ENCODE data around the gene SPATA31C2. TPM values are rescaled to one million over a fixed set of nuclear protein-coding genes. Genes with fewer than 3 reads are reported as not detected.
"Not testable (repeated sequence)": the region's sequence is repeated elsewhere in the genome, so short reads cannot be mapped to it uniquely, and the experiment has no call there.

SPATA31C2 gene
- not detected for total RNA-seq

DNA sequence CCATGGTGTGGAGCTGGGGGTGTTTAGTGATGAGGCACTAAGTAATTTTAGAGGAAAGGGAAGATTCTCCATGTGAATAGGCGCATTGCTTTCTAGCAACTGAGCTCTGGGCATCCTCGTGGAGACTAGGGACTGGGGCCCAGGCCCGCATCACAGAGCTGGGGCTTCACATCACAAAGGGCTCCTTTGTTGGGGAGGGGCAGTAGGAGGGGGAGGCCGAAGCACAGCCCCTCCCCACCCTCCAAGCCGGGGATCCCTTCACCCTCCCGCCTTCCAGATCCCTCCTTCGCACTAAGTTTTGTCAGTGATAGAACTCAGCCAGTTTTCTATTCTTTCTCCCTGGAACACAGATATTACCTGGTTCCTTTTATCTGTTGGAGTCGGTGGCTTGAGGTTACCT lies at the start of gene SPATA31C2:
Gene SPATA31C2 (minus strand): TSS at position 101 of the 400 bp plus-strand sequence. CDS start 29 bp downstream, at position 72.
- ATAC-seq (ENCODE audit: low read depth); H3K4me3 Mint-ChIP-seq; H3K27ac Mint-ChIP-seq; H3K27me3 Mint-ChIP-seq; H3K9me3 Mint-ChIP-seq; H3K36me3 Mint-ChIP-seq; DNase-seq; POLR2A ChIA-PET; H3K4me1 Mint-ChIP-seq: not testable (repeated sequence)

GRCh38 chr9:88187631-88188030 lies 49.4 kb upstream of the SPATA31C2 start:
- ATAC-seq (ENCODE audit: low read depth) (no peak), DNase-seq (no peak)
- POLR2A ChIA-PET, result no interaction called here
- Mint-ChIP-seq H3K36me3 (no peaks in the 10 kb centered on the region), H3K4me3 (no peak overlapping the region), H3K27me3 (peaks cover 48% of the 10 kb centered on the region), H3K4me1 (peaks cover 3% of the 10 kb centered on the region), H3K27ac (no peak overlapping the region), H3K9me3 (peaks cover 4% of the 10 kb centered on the region)

DNA sequence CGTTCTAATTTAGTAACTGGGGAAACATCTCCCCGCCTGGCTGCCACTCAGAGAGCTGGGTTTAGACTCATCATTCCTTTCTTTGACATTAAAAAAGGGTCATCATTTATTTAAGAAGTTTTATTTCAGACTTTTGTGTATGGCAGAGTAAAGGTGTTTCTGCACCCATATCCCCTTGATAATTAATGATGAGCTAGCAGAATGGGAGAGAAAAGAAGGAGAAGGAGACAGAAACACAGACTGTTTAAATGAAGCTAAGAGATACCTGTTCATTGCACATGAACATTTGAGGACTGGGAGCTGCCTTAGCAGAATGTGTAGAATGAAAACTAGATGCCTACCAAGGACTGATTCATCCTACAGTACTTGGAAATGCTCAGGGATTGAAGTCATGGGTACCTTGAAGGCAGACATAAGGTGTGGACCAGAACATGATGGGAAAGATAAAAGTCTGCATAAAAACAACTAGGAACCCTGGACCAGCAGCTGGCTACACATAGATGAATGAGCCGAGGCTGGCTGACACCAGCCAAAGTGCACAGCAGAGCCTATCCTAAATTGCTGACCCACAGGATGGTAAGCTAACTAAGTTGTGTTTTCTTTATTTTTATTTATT lies 48.3 kb upstream of the SPATA31C2 start:
- H3K9me3 Mint-ChIP-seq, result peaks cover 4% of the 10 kb centered on the region
- H3K4me1 Mint-ChIP-seq, result peaks cover 3% of the 10 kb centered on the region
- peaks cover 45% of the 10 kb centered on the region for H3K27me3 Mint-ChIP-seq
- H3K27ac Mint-ChIP-seq, result no peak overlapping the region
- no peak overlapping the region for H3K4me3 Mint-ChIP-seq
- POLR2A ChIA-PET, result no interaction called here
- DNase-seq (no peak), ATAC-seq (ENCODE audit: low read depth) (no peak)
- H3K36me3 Mint-ChIP-seq, result no peaks in the 10 kb centered on the region

DNA sequence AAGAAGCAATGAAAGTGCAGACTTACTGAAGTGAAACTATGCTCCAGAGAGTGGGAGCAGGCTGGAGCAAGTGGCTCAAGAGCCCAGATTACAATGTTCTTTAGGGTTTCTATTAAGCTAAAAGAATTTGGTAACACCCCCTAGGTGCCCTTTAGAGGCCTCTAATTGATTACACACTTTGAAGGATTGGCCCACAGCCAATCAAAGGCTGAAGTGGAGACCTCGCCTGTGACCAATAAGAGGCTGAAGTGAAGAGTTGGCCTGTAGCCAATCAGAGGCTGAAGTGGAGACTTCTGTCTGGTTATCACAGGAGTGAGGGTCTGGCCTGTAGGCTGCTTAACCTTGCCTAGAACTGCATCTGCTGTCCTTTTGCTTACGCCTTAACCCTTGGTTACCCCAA lies 46.7 kb upstream of the SPATA31C2 start:
- no peak for ATAC-seq (ENCODE audit: low read depth)
- Mint-ChIP-seq H3K27ac (no peak overlapping the region), H3K36me3 (peaks cover 2% of the 10 kb centered on the region), H3K4me3 (no peak overlapping the region), H3K9me3 (peaks cover 1% of the 10 kb centered on the region), H3K4me1 (peaks cover 8% of the 10 kb centered on the region), H3K27me3 (peaks cover 41% of the 10 kb centered on the region)
- DNase-seq, result no peak
- POLR2A ChIA-PET, result no interaction called here

DNA sequence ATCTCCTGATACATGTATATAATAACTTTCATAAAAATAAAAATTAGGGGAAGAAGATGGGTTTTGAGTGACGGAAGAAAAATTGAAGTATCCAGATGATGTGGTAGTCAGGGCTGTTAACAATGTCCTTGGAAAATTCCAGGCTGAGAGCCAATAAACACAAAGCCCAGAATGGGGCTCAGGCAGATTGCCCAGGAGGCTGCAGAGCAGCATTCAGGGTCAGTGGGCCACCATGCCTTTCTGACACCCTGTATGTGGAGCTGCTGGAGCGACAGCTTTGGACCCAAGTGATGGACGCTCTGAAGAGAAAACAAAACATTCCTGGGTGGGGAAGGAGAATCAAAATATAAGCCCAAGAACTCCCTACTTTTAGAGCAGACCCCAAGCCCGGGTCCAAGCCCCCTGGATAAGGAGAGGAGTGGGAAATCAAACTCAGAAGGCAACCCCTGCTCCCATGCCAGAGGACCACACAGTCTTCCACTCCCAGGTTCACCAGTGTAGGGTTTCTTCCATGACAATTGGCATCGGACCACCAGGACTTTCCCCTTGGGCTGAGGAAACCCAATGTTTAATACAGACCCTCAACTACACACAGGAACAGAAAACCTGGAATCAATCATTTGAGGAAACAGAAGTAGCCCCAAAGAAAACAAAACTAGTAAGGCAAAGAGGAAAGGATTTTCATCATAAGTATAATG lies 45.7 kb upstream of the SPATA31C2 start:
- Mint-ChIP-seq H3K27me3 (peaks cover 41% of the 10 kb centered on the region), H3K9me3 (no peaks in the 10 kb centered on the region), H3K4me1 (peaks cover 9% of the 10 kb centered on the region), H3K36me3 (peaks cover 2% of the 10 kb centered on the region), H3K27ac (no peak overlapping the region), H3K4me3 (no peak overlapping the region)
- POLR2A ChIA-PET, result no interaction called here
- ATAC-seq (ENCODE audit: low read depth) (no peak), DNase-seq (no peak)

GRCh38 chr9:88182501-88182900 lies 44.2 kb upstream of the SPATA31C2 start:
- Mint-ChIP-seq H3K27ac (no peak overlapping the region), H3K27me3 (peaks cover 49% of the 10 kb centered on the region), H3K4me1 (peaks cover 16% of the 10 kb centered on the region), H3K4me3 (no peak overlapping the region), H3K36me3 (peaks cover 2% of the 10 kb centered on the region), H3K9me3 (no peaks in the 10 kb centered on the region)
- ATAC-seq (ENCODE audit: low read depth), result no peak
- POLR2A ChIA-PET, result no interaction called here
- no peak for DNase-seq

DNA sequence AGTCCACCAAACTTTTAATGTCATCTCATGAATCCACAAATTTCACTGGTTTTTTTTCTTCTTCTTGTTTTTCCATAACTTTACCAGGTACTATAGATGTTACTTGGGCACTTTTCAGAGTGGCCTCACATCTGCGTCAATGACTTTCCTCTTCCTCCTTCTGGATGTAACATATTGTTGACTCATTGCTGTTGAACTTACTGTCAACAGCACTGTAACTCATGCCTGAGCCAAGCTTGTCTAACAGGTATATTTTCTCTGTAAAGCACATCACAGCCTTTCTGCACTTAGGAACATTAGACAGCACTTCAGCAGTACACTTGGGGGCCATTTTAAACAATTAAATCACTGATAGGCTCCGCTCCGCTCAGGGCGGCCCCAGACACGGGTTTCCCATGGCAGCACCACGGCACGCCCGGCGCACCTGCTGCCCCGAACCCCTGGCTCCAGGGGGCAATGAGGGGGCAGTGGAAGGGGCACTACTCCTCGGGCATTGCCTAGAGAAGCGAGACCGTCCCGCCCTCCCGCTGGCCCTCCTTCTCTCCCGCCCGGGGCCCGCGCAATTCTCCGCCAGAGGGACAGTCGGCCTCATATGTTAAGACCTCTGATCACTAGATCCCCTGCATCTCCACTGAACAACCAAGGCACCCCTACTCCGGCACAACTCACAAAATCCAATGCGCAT lies 41.9 kb upstream of the SPATA31C2 start:
- DNase-seq, result no peak
- Mint-ChIP-seq H3K4me3 (peak overlapping the region; percentile 39), H3K27ac (no peak overlapping the region), H3K9me3 (no peaks in the 10 kb centered on the region), H3K27me3 (peaks cover 58% of the 10 kb centered on the region), H3K4me1 (peaks cover 20% of the 10 kb centered on the region), H3K36me3 (peaks cover 2% of the 10 kb centered on the region)
- POLR2A ChIA-PET, result no interaction called here
- ATAC-seq (ENCODE audit: low read depth), result no peak

- peak overlapping the region; percentile 49 for H3K4me3 Mint-ChIP-seq
- H3K27ac Mint-ChIP-seq, result peak overlapping the region; percentile 76
- peaks cover 20% of the 10 kb centered on the region for H3K4me1 Mint-ChIP-seq
- peak; percentile 79 for DNase-seq
- peaks cover 2% of the 10 kb centered on the region for H3K36me3 Mint-ChIP-seq
- POLR2A ChIA-PET, result no interaction called here
- H3K27me3 Mint-ChIP-seq, result peaks cover 59% of the 10 kb centered on the region
- ATAC-seq (ENCODE audit: low read depth), result peak; percentile 87
- no peaks in the 10 kb centered on the region for H3K9me3 Mint-ChIP-seq
Observed at GRCh38 chr9:88179062-88179521, 40.8 kb upstream of the SPATA31C2 start.

GRCh38 chr9:88178641-88179040 lies 40.4 kb upstream of the SPATA31C2 start:
- H3K27me3 Mint-ChIP-seq, result peaks cover 55% of the 10 kb centered on the region
- H3K36me3 Mint-ChIP-seq, result peaks cover 2% of the 10 kb centered on the region
- DNase-seq (no peak), ATAC-seq (ENCODE audit: low read depth) (no peak)
- H3K4me3 Mint-ChIP-seq, result peak overlapping the region; percentile 49
- no peaks in the 10 kb centered on the region for H3K9me3 Mint-ChIP-seq
- H3K27ac Mint-ChIP-seq, result peak overlapping the region; percentile 76
- H3K4me1 Mint-ChIP-seq, result peaks cover 20% of the 10 kb centered on the region
- POLR2A ChIA-PET, result no interaction called here

DNA sequence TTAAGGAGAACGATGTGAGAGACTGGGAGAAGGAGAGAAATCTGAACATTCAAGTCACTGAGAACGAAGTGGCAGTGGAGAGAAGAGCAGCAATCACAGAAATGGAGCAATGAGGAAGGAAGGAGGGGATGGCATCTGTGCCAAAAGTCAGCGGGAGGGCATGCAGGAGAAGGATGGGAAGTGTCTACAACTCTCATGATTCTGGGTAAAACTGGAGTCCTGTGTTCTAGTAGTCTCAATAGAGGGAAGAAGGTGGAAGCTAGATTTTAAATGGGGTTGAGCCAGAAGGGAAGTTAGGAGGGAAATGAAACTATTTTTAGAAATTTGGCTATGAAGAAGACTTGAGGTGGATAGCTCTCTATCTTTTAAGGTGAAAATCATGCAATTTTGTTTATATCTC lies 39.1 kb upstream of the SPATA31C2 start:
- no peak overlapping the region for H3K4me3 Mint-ChIP-seq
- peaks cover 47% of the 10 kb centered on the region for H3K27me3 Mint-ChIP-seq
- ATAC-seq (ENCODE audit: low read depth) (no peak), DNase-seq (no peak)
- peaks cover 20% of the 10 kb centered on the region for H3K4me1 Mint-ChIP-seq
- no peaks in the 10 kb centered on the region for H3K9me3 Mint-ChIP-seq
- POLR2A ChIA-PET, result no interaction called here
- H3K36me3 Mint-ChIP-seq, result peaks cover 2% of the 10 kb centered on the region
- no peak overlapping the region for H3K27ac Mint-ChIP-seq

DNA sequence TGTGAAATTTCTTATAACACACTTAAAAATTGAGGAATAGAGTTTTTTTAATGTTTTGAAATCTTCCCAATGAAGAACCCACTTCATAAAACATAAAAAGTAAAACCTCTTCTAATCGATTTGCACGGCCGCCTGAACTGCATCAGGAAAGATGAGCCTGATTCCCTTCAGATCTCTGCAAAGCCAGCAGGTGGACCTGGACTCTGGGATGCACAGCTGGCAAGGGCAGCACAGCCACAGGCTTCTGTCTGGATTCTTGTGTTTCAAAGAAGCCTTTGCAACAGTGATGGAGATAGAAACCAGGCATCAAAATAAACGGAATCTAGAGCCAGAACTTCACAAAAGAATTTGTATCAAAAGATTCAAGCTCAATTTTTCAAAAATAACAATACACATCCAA lies 36.0 kb upstream of the SPATA31C2 start:
- H3K4me1 Mint-ChIP-seq, result peaks cover 15% of the 10 kb centered on the region
- no peak overlapping the region for H3K27ac Mint-ChIP-seq
- no peak overlapping the region for H3K4me3 Mint-ChIP-seq
- no peak for ATAC-seq (ENCODE audit: low read depth)
- DNase-seq, result no peak
- H3K27me3 Mint-ChIP-seq, result peaks cover 47% of the 10 kb centered on the region
- H3K36me3 Mint-ChIP-seq, result no peaks in the 10 kb centered on the region
- no peaks in the 10 kb centered on the region for H3K9me3 Mint-ChIP-seq
- POLR2A ChIA-PET, result no interaction called here

DNA sequence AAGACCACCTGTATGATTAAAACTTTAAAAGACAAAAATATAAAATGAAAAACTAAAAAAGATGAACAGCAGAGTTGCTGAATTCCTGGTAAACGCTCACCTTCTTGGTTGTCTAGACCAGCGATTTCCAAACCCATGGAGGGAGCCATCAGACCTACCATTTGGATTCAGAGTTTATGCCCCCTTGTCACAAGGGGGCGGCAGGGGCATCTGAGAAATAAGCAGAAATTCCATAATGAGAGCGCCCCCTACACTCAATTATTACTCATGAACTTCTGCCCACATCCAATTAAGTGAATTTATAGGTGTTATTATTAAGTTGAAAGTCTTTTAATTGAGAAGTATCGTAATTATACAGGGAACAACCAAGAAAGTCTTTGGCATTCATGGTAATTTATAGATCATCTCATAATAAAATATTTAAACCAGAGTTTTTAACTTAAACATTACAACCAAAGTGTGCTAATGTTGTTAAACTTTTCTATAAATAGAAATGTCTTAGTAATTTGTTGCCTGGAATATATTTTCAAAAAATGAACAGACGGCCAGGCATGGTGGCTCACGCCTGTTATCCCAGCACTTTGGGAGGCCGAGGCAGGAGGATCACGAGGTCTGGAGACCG lies 35.2 kb upstream of the SPATA31C2 start:
- POLR2A ChIA-PET, result no interaction called here
- Mint-ChIP-seq H3K4me3 (no peak overlapping the region), H3K9me3 (no peaks in the 10 kb centered on the region)

GRCh38 chr9:88169700-88170099 lies 31.4 kb upstream of the SPATA31C2 start:
- Mint-ChIP-seq H3K27ac (no peak overlapping the region), H3K27me3 (peaks cover 25% of the 10 kb centered on the region), H3K4me1 (no peaks in the 10 kb centered on the region), H3K9me3 (peaks cover 2% of the 10 kb centered on the region), H3K4me3 (no peak overlapping the region), H3K36me3 (no peaks in the 10 kb centered on the region)
- DNase-seq (no peak), ATAC-seq (ENCODE audit: low read depth) (no peak)
- POLR2A ChIA-PET, result no interaction called here

More for the DNA sequence above, 35.2 kb upstream of the SPATA31C2 start:
- Mint-ChIP-seq H3K27ac (no peak overlapping the region), H3K36me3 (no peaks in the 10 kb centered on the region), H3K27me3 (peaks cover 42% of the 10 kb centered on the region), H3K4me1 (peaks cover 6% of the 10 kb centered on the region)
- DNase-seq (peak; percentile 65), ATAC-seq (ENCODE audit: low read depth) (peak; percentile 70)
